GM12892 (cell line): ENCODE measurements around the gene NPHP1.

Experiments used
- POLR2A ChIP-seq: IDR thresholded peaks from 2 replicates; pipeline ENCODE4 v1.6.1; 2011; ENCODE audit warnings: low read depth, low read length, control low read depth
- POLR2AphosphoS5 ChIP-seq: IDR thresholded peaks from 2 replicates; pipeline ENCODE4 v1.6.1; 2011; ENCODE audit warnings: low read depth, low read length, control low read depth
- TAF1 ChIP-seq: IDR thresholded peaks from 2 replicates; pipeline ENCODE4 v1.6.1; 2011; ENCODE audit warnings: low read depth, mild to moderate bottlenecking, control low read depth, low read length, borderline replicate concordance

- no peak for TF ChIP-seq POLR2A
- no peak for TF ChIP-seq POLR2AphosphoS5
- TF ChIP-seq TAF1 = no peak
Observed at GRCh38 chr2:110149330-110150220, 55.2 kb downstream of the NPHP1 start.
